GM12874 (cell line): ENCODE results near the gene HAND2.

Experiments used
- CTCF ChIP-seq: IDR thresholded peaks from 2 replicates; pipeline ENCODE4 v1.5.1; 2011; ENCODE audit warnings: low read depth, mild to moderate bottlenecking, control low read depth, low read length, moderate library complexity; ENCODE audit not compliant: insufficient read depth

HAND2 gene

GRCh38 chr4:173529477-173530325 lies at the start of gene HAND2:
TSS of gene HAND2 (minus strand) at chr4:173530229. CDS start at chr4:173529289, 940 bp downstream.
- TF ChIP-seq CTCF, result no peak

GRCh38 chr4:173578956-173579355 lies 48.9 kb upstream of the HAND2 start:
- TF ChIP-seq CTCF, result no peak

- TF ChIP-seq CTCF, result no peak
These were observed 47.9 kb upstream of the HAND2 start for GRCh38 chr4:173577963-173578362.

GRCh38 chr4:173575482-173576152 lies 45.6 kb upstream of the HAND2 start:
- no peak for TF ChIP-seq CTCF

GRCh38 chr4:173573725-173574124 lies 43.7 kb upstream of the HAND2 start:
- no peak for TF ChIP-seq CTCF

GRCh38 chr4:173573286-173573685 lies 43.3 kb upstream of the HAND2 start:
- no peak for TF ChIP-seq CTCF

- TF ChIP-seq CTCF, result no peak
These were observed 42.6 kb upstream of the HAND2 start for GRCh38 chr4:173572493-173573129.
